ENCODE results near the gene PPP1R10. TPM values are rescaled to one million over a fixed set of nuclear protein-coding genes. Genes with fewer than 3 reads are reported as not detected.

The PPP1R10 gene
- total RNA-seq, 1 donor from 2014 or later, result 40.0 TPM

DNA sequence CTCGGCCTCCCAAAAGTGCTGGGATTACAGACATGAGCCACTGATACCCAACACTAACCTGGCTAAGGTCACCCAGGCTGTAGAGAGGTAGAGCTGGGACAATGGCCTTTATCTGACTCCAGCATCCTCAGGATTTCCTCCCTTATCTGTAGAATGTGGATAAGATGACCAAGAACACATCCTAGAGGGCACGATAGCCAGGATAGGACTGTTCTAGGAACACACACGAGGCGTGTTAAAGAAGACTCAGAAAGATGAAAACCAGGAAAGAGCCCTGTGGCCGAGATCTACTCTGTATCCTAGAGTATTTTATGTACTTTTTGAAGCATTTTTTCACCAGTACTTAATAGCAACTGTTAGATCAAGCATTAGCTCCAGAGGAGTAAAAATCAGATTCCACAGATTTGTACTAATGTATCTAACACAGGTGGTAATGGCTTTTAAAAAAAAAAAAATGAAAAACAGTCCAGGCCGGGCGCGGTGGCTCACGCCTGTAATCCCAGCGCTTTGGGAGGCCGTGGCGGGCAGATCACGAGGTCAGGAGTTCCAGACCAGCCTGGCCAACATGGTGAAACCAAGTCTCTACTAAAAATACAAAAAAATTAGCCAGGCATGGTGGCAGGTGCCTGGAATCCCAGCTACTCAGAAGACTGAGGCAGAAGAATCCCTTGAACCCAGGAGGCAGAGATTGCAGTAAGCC lies 17.3 kb downstream of the PPP1R10 start:
- DNase-seq (ENCODE audit: extremely low read depth, low read depth, low spot score), result no peak

DNA sequence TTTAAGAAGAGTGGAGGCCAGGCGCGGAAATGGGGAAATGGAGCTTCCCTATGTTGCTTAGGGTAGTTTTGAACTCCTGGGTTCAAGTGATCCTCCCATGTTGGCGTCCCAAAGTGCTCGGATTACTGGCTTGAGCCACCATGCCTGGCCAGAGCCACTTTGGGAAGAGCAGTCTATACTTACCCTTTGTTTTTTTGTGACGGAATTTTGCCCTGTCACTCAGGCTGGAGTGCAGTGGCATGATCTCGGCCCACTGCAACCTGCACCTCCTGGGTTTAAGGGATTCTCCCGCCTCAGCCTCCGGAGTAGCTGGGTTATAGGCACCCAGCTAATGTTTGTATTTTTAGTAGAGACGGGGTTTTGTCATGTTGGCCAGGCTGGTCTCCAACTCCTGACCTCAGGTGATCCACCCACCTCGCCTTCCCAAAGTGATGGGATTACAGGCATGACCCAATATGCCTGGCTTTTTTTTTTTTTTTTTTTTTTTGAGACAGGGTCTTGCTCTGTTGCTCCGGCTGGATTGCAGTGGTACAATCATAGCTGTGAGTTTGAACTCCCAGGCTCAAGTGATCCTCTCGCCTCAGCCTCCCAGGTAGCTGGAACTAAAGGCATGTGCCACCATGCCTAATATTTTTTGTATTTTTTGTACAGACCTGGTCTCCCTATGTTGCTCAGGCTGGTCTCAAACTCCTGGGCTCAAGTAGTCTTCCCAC lies 18.0 kb downstream of the PPP1R10 start:
- no peak for DNase-seq (ENCODE audit: extremely low read depth, low read depth, low spot score)

DNA sequence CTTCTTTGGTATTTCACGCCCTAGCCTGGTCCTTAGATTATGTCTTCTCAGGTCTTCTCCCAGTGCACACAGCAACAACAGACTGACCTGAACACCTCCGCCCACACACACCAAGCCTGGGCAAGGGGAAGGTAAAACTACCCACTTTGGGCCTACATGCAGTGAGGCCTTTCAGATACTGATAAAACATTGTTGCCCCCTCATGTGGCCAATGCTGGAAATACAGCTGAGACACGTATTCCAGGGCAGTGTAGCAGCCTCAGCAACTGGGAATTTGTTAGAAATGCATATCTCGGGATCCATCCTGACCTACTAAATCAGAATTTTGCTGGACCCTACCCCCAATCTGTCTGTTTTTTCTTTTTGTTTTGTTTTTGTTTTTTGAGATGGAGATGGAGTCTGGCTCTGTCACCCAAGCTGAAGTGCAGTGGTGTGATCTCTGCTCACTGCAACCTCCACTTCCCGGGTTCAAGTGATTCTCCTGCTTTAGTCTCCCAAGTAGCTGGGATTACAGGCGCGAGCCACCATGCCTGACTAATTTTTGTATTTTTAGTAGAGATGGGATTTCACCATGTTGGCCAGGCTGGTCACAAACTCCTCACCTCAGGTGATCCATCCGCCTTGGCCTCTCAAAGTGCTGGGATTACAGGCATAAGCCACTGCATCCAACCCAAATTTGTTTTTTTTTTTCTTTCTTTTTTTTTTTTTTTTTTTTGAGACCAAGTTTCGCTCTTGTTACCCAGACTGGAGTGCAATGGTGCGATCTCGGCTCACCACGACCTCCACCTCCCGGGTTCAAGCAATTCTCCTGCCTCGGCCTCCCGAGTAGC lies 19.5 kb downstream of the PPP1R10 start:
- DNase-seq (ENCODE audit: extremely low read depth, low read depth, low spot score), result peak; percentile 71

DNA sequence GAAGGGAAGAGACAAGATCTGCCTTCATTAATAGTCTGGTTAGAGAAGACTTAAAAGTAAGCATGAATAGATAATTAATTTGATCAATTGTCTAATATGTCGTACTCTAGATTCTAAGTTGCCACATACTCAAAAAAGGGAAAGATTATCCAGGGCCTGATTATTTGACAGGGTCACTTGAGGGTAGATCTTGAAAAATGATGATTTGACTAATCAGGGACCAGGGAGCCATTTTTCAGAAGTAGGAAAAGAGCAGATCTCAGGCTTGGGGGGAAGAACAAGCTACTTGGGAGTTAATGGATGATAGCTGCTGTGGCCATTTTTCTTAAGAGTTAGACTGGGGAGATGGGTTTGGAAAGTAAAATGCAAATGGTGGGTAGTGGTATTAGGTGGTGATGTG lies 24.8 kb downstream of the PPP1R10 start:
- DNase-seq (ENCODE audit: extremely low read depth, low read depth, low spot score), result no peak

DNA sequence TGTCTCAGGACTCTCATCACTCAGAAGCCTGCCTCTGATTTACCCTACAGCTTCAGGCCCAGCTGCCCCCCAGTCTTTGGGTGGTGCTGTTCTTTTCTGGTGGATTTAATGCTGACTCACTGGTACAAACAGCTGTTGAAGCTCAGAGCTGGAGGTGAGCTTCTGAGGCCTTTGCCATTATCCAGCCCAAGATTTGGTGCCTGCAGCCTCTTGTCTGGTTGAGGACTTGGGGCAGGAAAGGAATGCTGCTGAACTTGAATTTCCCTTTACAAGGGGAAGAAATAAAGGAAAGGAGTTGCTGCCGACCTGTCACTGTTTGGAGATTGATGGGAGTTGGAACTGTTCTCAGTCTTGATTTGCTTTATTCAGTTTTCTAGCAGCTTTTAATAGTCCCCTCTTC lies 26.0 kb downstream of the PPP1R10 start:
- no peak for DNase-seq (ENCODE audit: extremely low read depth, low read depth, low spot score)

DNA sequence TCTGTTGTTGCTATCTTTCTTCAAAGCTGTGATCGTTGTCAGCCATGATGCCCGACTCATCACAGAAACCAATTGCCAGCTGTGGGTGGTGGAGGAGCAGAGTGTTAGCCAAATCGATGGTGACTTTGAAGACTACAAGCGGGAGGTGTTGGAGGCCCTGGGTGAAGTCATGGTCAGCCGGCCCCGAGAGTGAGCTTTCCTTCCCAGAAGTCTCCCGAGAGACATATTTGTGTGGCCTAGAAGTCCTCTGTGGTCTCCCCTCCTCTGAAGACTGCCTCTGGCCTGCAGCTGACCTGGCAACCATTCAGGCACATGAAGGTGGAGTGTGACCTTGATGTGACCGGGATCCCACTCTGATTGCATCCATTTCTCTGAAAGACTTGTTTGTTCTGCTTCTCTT lies 26.5 kb downstream of the PPP1R10 start:
- no peak for DNase-seq (ENCODE audit: extremely low read depth, low read depth, low spot score)

DNA sequence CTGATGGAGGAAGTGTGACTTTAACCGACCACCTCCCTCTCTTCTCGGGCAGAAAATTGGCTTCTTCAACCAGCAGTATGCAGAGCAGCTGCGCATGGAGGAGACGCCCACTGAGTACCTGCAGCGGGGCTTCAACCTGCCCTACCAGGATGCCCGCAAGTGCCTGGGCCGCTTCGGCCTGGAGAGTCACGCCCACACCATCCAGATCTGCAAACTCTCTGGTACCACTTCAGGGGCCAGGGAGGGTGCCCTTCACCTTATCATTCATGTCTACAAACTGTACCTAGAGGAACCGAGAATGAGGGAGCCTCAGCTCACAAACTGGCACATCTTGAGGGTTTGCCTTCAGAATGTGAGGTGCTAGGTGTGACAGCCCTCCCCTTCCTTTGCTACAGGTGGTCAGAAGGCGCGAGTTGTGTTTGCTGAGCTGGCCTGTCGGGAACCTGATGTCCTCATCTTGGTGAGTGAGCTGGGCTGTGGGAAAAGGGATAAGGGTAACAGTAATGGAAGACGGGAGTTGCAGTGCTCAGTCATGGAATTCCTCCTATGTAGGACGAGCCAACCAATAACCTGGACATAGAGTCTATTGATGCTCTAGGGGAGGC lies 27.2 kb downstream of the PPP1R10 start:
- DNase-seq (ENCODE audit: extremely low read depth, low read depth, low spot score), result no peak

DNA sequence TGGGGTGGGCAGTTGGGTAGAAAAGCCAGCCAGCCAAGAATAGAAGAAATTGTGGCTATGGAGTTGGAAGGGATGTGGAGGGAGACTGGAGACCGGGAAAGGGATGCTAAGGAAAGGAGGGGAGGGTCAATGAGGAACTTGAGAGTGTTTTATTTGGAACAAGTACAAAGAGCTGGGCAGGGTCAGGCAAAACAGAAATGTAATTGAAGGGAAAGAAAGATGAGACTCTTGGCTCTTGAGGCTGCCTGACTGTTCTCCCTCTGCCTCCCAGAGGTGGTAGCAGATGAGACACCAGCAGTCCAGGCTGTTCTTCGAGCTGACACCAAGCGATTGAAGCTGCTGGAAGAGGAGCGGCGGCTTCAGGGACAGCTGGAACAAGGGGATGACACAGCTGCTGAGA lies 33.1 kb downstream of the PPP1R10 start:
- DNase-seq (ENCODE audit: extremely low read depth, low read depth, low spot score), result no peak

DNA sequence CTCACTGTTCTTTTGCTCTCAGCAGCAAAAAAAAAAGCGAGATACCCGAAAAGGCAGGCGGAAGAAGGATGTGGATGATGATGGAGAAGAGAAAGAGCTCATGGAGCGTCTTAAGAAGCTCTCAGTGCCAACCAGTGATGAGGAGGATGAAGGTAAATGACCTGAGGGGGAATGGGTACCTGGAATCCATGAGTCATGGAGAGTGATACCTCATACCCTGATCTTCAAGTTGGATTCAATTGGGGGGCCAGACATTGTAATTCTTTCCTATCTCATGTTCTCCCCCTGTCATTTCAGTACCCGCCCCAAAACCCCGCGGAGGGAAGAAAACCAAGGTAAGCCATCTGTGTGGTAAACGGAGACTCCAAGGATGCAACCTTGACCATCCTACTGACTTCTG lies 39.0 kb downstream of the PPP1R10 start:
- DNase-seq (ENCODE audit: extremely low read depth, low read depth, low spot score), result no peak

DNA sequence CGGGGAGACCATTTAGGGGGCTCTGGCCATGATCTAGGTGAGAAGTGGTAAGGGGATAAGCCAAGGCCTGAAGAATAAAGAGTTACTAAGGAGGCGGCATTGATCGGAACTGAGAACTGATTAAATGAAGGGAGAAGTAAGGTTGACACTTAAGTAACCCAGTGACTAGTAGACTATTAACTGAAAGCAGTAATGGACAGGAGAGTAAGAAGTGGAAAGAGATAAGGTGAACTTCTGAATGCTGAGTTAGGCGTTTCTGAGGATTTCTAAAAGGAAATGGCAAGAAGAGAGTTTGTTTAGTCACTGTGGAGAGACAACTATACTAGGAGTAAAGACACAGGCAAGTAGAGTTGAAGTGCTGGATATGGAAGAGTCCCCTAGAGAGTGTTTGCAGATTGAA lies 43.9 kb downstream of the PPP1R10 start:
- no peak for DNase-seq (ENCODE audit: extremely low read depth, low read depth, low spot score)

DNA sequence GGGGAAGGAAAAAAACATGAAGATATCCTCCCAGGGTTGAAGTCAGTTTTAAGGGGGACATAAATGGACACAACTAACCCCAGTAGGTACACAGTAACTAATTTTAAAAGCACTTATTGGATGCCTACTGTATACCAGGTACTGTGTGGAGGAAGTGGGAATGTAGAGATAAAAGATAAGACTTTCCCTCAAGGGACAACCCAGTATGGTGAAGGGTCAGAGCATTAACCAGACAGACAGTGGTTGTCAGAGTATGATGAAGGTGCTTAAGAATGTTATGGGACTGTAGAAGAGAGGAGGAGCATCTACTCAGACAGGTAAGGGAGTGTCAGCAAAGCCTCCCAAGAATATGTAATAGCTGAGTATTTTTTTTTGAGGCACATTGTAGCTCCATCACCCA lies 44.9 kb downstream of the PPP1R10 start:
- no peak for DNase-seq (ENCODE audit: extremely low read depth, low read depth, low spot score)

DNA sequence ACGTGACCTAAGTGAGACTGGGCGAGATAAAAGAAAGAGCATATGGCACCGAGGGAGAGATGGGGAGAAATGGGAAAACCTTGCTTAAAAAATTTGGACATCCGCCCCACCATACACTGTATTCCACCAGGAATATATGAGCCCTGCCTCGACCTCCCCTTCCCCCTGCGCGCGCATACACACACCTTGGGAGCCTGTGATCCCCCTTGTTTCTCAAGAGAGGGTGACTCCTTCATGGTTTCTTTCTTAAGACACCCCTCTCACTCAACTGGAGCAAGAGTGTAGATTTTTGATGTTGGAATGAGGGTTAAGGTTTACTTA lies 45.3 kb downstream of the PPP1R10 start:
- DNase-seq (ENCODE audit: extremely low read depth, low read depth, low spot score), result no peak

DNA sequence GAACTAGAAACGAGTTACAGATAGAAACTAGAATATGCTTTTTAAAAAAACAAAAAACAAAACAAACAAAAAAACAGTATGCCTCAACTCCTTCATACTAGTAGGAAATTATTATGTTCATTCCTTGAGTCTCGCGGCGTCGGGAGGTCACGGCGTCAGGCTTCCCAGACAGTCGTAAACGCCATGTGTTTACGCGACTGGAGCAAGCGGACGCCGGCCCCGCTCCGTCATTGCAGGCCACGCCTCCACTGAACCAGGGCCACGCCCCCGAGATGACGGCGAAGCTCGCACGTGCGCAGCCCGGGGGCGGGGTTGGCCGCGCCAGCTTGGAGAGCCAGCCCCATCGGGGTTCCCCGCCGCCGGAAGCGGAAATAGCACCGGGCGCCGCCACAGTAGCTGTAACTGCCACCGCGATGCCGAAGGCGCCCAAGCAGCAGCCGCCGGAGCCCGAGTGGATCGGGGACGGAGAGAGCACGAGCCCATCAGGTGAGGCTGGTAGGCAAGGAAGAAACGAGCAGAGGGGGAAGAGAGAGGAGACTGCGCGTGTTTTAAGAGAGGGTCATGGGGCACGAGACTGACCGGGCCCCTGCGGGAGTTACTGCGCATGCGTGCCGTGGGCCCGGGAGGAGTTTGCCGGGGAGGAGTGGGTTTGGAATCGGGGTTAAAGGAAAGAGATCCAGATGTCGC lies 45.8 kb downstream of the PPP1R10 start, which contains the start of gene ABCF1:
Gene ABCF1 (plus strand): TSS at position 368 of the 687 bp plus-strand sequence. CDS start 46 bp downstream, at position 414.
- peak; percentile 56 for DNase-seq (ENCODE audit: extremely low read depth, low read depth, low spot score)

DNA sequence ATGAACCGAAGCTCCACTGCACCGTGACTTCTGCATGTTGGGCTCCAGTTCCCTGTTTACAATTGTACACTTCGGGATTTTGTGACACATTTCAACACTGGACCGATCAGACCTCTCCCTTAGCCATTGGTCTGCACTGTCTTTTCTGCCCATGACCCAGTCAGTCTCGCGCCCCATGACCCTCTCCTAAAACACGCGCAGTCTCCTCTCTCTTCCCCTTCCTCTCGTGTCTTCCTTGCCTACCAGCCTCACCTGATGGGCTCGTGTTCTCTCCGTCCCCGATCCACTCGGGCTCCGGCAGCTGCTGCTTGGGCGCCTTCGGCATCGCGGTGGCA lies 46.3 kb downstream of the PPP1R10 start:
- DNase-seq (ENCODE audit: extremely low read depth, low read depth, low spot score), result no peak

DNA sequence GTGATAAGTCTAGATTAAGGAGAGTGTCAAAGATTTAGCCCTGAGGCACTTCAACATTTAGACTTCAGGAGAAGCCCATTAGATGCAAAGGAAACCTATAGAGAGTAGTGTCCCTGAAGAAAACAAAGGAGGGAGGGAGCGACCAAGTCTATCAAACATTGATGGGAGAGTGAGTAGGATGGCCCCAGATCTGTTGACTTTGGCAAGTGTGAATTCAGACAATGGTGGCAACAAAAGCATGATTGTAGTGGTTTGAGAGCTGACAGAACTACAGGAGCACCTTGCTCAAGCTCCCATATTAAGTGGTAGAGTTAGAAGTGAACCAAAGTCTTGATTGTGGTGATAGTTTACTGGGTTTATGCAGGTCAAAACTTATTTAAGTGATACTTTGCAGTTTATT lies 46.8 kb downstream of the PPP1R10 start:
- no peak for DNase-seq (ENCODE audit: extremely low read depth, low read depth, low spot score)

DNA sequence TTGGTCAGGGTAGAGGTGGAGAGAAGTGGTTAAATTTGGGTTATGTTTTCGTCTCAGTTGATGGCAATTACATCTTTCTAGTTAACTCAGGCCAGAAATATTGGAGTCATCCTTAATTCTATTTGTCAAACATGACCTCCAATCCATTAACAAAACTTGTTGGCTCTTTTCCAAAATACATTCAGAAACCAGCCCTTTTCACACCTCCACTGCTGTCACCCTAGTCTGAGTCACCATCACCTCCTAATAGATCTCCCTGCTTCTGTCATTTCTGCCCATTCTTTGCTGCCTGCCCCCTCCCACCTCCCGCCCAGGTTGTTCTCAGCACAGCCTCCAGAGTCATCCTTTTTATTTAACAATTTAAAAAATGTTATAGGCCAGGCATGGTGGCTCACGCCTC lies 48.8 kb downstream of the PPP1R10 start:
- no peak for DNase-seq (ENCODE audit: extremely low read depth, low read depth, low spot score)

DNA sequence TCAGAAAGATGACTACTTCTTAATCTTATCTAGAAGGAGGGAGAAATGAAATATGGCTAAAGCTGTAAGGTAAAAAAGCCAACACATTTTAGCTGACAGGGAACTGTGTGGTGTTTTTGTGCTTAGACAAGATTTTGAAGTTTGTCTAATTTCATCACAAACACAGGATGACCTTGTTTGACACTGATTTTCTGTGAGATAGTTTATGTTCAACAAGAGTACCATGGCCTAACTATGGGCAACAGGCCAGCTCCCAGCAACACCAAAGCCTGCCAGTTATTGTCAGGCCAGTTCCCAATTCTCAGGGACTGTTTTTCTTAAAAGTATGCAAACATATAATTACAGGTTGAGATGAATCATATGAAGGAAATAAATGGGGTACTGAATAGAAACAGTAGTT lies 51.3 kb downstream of the PPP1R10 start:
- no peak for DNase-seq (ENCODE audit: extremely low read depth, low read depth, low spot score)

DNA sequence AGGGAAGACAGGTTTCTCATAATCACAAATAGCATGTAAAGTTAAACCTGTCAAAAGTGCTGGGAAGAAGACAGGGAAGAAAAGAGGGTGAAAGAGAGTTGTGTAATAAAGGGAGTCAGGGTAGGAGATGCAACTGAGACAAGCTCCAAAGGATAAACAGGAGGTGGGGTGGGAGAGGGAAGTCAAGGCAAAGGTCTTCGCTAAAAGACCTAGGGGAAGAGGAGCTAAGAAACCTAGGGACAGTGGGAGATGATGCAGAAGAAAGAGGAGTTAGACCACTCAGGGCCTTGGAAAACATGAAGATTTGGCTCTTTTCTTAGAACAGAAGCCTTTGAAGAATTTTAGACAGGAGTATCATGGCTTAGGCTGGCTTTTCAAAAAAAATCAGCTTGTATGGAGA lies 52.9 kb downstream of the PPP1R10 start:
- no peak for DNase-seq (ENCODE audit: extremely low read depth, low read depth, low spot score)

DNA sequence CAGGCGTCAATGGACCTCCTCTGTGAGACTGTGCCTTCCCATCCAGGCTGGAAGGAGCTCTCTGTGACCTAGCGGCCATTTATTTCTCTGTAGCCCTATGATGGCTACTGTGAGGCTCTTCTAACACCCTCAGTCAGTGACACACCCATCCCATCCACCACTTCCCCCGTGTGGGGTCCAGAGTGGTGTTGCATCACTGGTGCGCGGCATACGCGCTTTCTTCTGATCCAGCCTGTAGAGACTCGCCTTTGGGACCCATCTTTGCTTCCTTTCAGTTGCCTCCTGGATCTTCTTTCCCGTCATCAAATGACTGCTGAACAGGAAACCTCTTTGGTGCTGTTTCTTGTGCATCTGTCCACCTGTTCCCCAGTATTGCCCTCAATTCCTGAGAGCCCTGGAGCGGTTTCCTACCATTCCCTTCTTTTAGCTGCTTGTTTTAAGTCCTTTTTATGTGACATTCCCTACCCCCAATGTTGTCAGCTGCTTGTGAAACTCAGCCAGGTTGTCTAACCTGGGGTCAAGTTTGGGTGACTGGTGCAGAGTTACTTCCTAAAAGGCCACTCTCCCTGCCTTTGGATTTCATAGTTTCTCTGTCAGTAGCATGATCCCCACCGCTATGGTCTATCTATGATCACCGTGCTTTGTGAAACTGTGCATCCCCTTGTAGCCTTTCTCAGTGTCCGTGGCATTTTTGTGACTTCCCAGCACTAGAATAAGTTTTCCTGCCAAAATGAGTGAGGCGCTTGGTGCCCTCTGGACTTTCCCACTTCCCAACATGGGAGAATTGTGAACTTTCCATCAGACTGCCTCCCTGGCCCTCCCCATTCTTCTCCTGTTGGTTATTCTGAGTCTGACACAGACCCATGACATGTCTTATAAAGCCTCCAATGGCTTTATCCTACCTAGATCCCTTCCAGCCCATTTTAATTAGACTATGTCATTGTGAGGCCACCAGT lies 54.3 kb downstream of the PPP1R10 start:
- DNase-seq (ENCODE audit: extremely low read depth, low read depth, low spot score), result no peak

DNA sequence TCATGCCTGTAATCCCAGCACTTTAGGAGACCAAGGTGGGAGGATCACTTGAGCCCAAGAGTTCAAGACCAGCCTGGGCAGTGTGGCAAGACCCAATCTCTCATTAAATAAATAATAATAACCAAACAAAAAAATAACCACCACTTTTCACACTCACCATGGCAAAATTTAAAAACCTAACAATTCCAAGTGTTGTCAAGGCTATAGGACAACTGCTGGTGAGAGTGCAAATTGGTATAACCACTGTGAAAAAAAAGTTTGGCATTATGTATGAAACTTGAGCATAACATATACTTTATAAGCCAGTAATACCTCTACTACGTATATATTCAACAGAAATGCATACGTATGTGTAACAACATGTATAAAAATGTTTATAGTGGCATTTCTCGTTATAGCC lies 56.1 kb downstream of the PPP1R10 start:
- DNase-seq (ENCODE audit: extremely low read depth, low read depth, low spot score), result no peak
